ENCODE data around the gene EIF2S1. TPM values are rescaled to one million over a fixed set of nuclear protein-coding genes. Genes with fewer than 3 reads are reported as not detected.
A peak's percentile ranks its signal among the peaks of the same experiment; 100 is the strongest.

The EIF2S1 gene
- total RNA-seq, 4 donors from 2014 or later, result 55.8 to 153 (median 138) TPM

- intact Hi-C loops (cut with DNase I), result no loop called here
- Histone ChIP-seq H3K4me1 (peaks cover 0 to 15% (median 7%) of the 10 kb centered on the region in 3 donors), H3K36me3 (no peaks in the 10 kb centered on the region), H3K4me3 (no peak overlapping the region), H3K9me3 (no peaks in the 10 kb centered on the region), H3K27me3 (peaks cover 0 to 2% (median 0%) of the 10 kb centered on the region in 4 donors), H3K27ac (no peak overlapping the region)
- TF ChIP-seq POLR2A (IDR thresholded peaks at IDR 0.05) (no peak), CTCF (IDR thresholded peaks at IDR 0.05) (no peak)
- 55 to 56% methylated on average over 9 to 11 of the region's 11 CpGs for WGBS, 2 donors
- no peak for DNase-seq
These were observed 58.5 kb downstream of the EIF2S1 start for GRCh38 chr14:67418401-67419191.

- TF ChIP-seq POLR2A (IDR thresholded peaks at IDR 0.05) (no peak), CTCF (IDR thresholded peaks at IDR 0.05) (peak in 3 of 6 experiments; percentile 6 to 44 (median 28))
- no peaks in the 10 kb centered on the region for H3K36me3 ChIP-seq
- no peak overlapping the region for H3K27ac ChIP-seq
- intact Hi-C loops (cut with DNase I), result loop anchor here (10.0 kb wide), 1 partner anchor 145 kb away; no protein-coding TSS in a partner anchor
- no peak for DNase-seq
- no peak overlapping the region for H3K4me3 ChIP-seq
- no peaks in the 10 kb centered on the region for H3K9me3 ChIP-seq
- peaks cover 0 to 9% (median 0%) of the 10 kb centered on the region in 4 donors for H3K27me3 ChIP-seq
- 87% methylated on average over 9 of the region's 12 CpGs for WGBS, 2 donors
- peaks cover 0 to 7% (median 7%) of the 10 kb centered on the region in 3 donors for H3K4me1 ChIP-seq
These were observed 60.1 kb downstream of the EIF2S1 start for GRCh38 chr14:67420102-67420739.

- WGBS, 2 donors, result 89 to 90% methylated on average over 8 to 9 of the region's 11 CpGs
- no peaks in the 10 kb centered on the region for H3K9me3 ChIP-seq
- H3K27ac ChIP-seq, result no peak overlapping the region
- H3K36me3 ChIP-seq, result no peaks in the 10 kb centered on the region
- H3K4me3 ChIP-seq, result no peak overlapping the region
- TF ChIP-seq CTCF (IDR thresholded peaks at IDR 0.05) (no peak), POLR2A (IDR thresholded peaks at IDR 0.05) (no peak)
- intact Hi-C loops (cut with DNase I), result loop anchor here (10.0 kb wide), 1 partner anchor 143 kb away; no protein-coding TSS in a partner anchor
- peaks cover 0 to 7% (median 7%) of the 10 kb centered on the region in 3 donors for H3K4me1 ChIP-seq
- no peak for DNase-seq
- peaks cover 0 to 20% (median 0%) of the 10 kb centered on the region in 4 donors for H3K27me3 ChIP-seq
These were observed 61.5 kb downstream of the EIF2S1 start for GRCh38 chr14:67421356-67422224.

- intact Hi-C loops (cut with DNase I), result loop anchor here (10.0 kb wide), 1 partner anchor 141 kb away; no protein-coding TSS in a partner anchor
These were observed 63.3 kb downstream of the EIF2S1 start for GRCh38 chr14:67423424-67423823.

More at GRCh38 chr14:67423424-67423823, 63.3 kb downstream of the EIF2S1 start:
- 45 to 61% methylated on average over 2 of the region's 2 CpGs for WGBS, 2 donors
- Histone ChIP-seq H3K4me3 (no peak overlapping the region), H3K36me3 (no peaks in the 10 kb centered on the region), H3K27me3 (peaks cover 0 to 24% (median 0%) of the 10 kb centered on the region in 4 donors), H3K4me1 (peaks cover 4 to 15% (median 11%) of the 10 kb centered on the region in 3 donors), H3K27ac (no peak overlapping the region), H3K9me3 (no peaks in the 10 kb centered on the region)
- DNase-seq, result no peak
- TF ChIP-seq POLR2A (IDR thresholded peaks at IDR 0.05), result no peak
- TF ChIP-seq CTCF (IDR thresholded peaks at IDR 0.05), result no peak

Measured in esophagus squamous epithelium (tissue), 5 donors.